ENCODE results near the gene ITGBL1. TPM values are rescaled to one million over a fixed set of nuclear protein-coding genes. Genes with fewer than 3 reads are reported as not detected.

ITGBL1 gene
- polyA plus RNA-seq, 3 donors, result not detected

- intact Hi-C loops (cut with micrococcal nuclease), result no loop called here
- no CpG with 5 or more reads among the region's 2 CpGs for WGBS (ENCODE audit: insufficient coverage)
- Mint-ChIP-seq H3K27ac (no peak overlapping the region), H3K36me3 (no peaks in the 10 kb centered on the region), H3K9me3 (peaks cover 0 to 4% (median 0%) of the 10 kb centered on the region in 7 donors), H3K4me3 (no peak overlapping the region), H3K4me1 (no peaks in the 10 kb centered on the region), H3K27me3 (ENCODE audit: low read depth in 3 of 3) (no peaks in the 10 kb centered on the region)
- no peak overlapping the region for H2AFZ ChIP-seq (ENCODE audit: insufficient read depth, low read depth, low read length, poor library complexity, severe bottlenecking)
- H3K36me3 ChIP-seq (replicated peaks in 1 of 2; ENCODE audit: control insufficient read depth in 1 of 2, insufficient read depth in 2 of 2, low read length in 2 of 2), result no peaks in the 10 kb centered on the region
- peaks cover 0 to 2% of the 10 kb centered on the region in 2 donors for H3K9me3 ChIP-seq (replicated peaks in 1 of 2; ENCODE audit: control insufficient read depth in 1 of 2, insufficient read depth in 1 of 2, low read length in 2 of 2)
- DNase-seq, result no peak
- H3K4me3 ChIP-seq (replicated peaks in 1 of 3; ENCODE audit: low read depth in 2 of 3, low read length in 3 of 3), result no peak overlapping the region
- H3K4me2 ChIP-seq (replicated peaks; ENCODE audit: extremely low read depth, low read length, poor library complexity, severe bottlenecking), result no peak overlapping the region
- no peaks in the 10 kb centered on the region for H4K20me1 ChIP-seq (ENCODE audit: insufficient read depth, low read length)
- TF ChIP-seq CTCF (IDR thresholded peaks at IDR 0.05), result no peak
- no peaks in the 10 kb centered on the region for H3K79me2 ChIP-seq (ENCODE audit: insufficient read depth, low read length)
- H3K27ac ChIP-seq (ENCODE audit: low read depth in 1 of 2, low read length in 2 of 2), result no peak overlapping the region
- no peaks in the 10 kb centered on the region for H3K27me3 ChIP-seq (ENCODE audit: control insufficient read depth in 2 of 2, insufficient read depth in 2 of 2, low read length in 2 of 2)
- H3K4me1 ChIP-seq (ENCODE audit: control insufficient read depth in 1 of 2, insufficient read depth in 2 of 2, low read length in 2 of 2), result no peaks in the 10 kb centered on the region
- no peak overlapping the region for H3K9ac ChIP-seq (ENCODE audit: insufficient read depth, low read length, poor library complexity, severe bottlenecking)
Measured at GRCh38 chr13:101473458-101473857, 21.0 kb downstream of the ITGBL1 start.

GRCh38 chr13:101474419-101474957 lies 22.0 kb downstream of the ITGBL1 start:
- peaks cover 0 to 4% (median 0%) of the 10 kb centered on the region in 7 donors for H3K9me3 Mint-ChIP-seq
- Histone ChIP-seq H2AFZ (ENCODE audit: insufficient read depth, low read depth, low read length, poor library complexity, severe bottlenecking) (no peak overlapping the region), H3K9ac (ENCODE audit: insufficient read depth, low read length, poor library complexity, severe bottlenecking) (no peak overlapping the region), H3K36me3 (replicated peaks in 1 of 2; ENCODE audit: control insufficient read depth in 1 of 2, insufficient read depth in 2 of 2, low read length in 2 of 2) (no peaks in the 10 kb centered on the region), H3K4me1 (ENCODE audit: control insufficient read depth in 1 of 2, insufficient read depth in 2 of 2, low read length in 2 of 2) (no peaks in the 10 kb centered on the region), H4K20me1 (ENCODE audit: insufficient read depth, low read length) (no peaks in the 10 kb centered on the region), H3K4me2 (replicated peaks; ENCODE audit: extremely low read depth, low read length, poor library complexity, severe bottlenecking) (no peak overlapping the region), H3K4me3 (replicated peaks in 1 of 3; ENCODE audit: low read depth in 2 of 3, low read length in 3 of 3) (no peak overlapping the region), H3K27me3 (ENCODE audit: control insufficient read depth in 2 of 2, insufficient read depth in 2 of 2, low read length in 2 of 2) (no peaks in the 10 kb centered on the region), H3K79me2 (ENCODE audit: insufficient read depth, low read length) (no peaks in the 10 kb centered on the region), H3K27ac (ENCODE audit: low read depth in 1 of 2, low read length in 2 of 2) (no peak overlapping the region), H3K9me3 (replicated peaks in 1 of 2; ENCODE audit: control insufficient read depth in 1 of 2, insufficient read depth in 1 of 2, low read length in 2 of 2) (peaks cover 0 to 2% of the 10 kb centered on the region in 2 donors)
- no peak overlapping the region for H3K27ac Mint-ChIP-seq
- intact Hi-C loops (cut with micrococcal nuclease), result no loop called here
- DNase-seq, result no peak
- TF ChIP-seq CTCF (IDR thresholded peaks at IDR 0.05), result no peak
- no peaks in the 10 kb centered on the region for H3K36me3 Mint-ChIP-seq
- no peaks in the 10 kb centered on the region for H3K4me1 Mint-ChIP-seq
- 71% methylated on average over 2 of the region's 2 CpGs for WGBS (ENCODE audit: insufficient coverage)
- H3K27me3 Mint-ChIP-seq (ENCODE audit: low read depth in 3 of 3), result no peaks in the 10 kb centered on the region
- H3K4me3 Mint-ChIP-seq, result no peak overlapping the region

All from CD14-positive monocyte (primary cell).